ENCODE data around the gene POU2AF2. TPM values are rescaled to one million over a fixed set of nuclear protein-coding genes. Genes with fewer than 3 reads are reported as not detected.
A peak's percentile ranks its signal among the peaks of the same experiment; 100 is the strongest.
"Not testable (repeated sequence)": the region's sequence is repeated elsewhere in the genome, so short reads cannot be mapped to it uniquely, and the experiment has no call there.

POU2AF2 gene
- total RNA-seq, 2 experiments from 2014 or later, result not detected

DNA sequence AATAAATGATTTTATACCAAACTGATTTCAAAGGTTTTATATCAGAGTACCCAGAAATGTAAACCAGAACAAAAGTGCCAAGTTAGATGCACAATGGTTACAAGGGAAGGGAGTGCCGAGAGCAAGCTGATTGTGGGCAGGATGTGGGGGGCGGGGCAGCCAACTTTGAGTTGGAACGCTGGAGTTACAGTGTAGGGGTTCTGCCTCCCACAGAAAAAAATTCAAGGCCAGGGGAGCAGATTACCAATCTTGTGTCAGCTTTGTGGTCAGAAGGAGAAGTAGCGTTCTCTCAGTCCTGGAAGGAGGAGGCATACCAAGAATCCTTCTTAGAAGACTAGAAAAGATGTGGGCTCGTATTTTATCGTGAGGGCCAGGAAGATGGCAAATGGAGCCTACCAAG is 15.9 kb upstream of the POU2AF2 start:
- peak; percentile 57 for DNase-seq
- H3K27ac Mint-ChIP-seq, result no peak overlapping the region
- H3K4me3 Mint-ChIP-seq, result peak overlapping the region; percentile 13
- no peak for ATAC-seq
- CTCF ChIA-PET, result interaction anchor here (0.7 to 4.0 kb wide), 10 partner anchors 7 to 1028 kb away, joined by 3 to 34 read pairs (median 4); partner anchors contain the start of gene FDX1
- peaks cover 35% of the 10 kb centered on the region for H3K27me3 Mint-ChIP-seq
- H3K4me1 Mint-ChIP-seq, result peaks cover 29% of the 10 kb centered on the region
- H3K36me3 Mint-ChIP-seq, result no peaks in the 10 kb centered on the region
- H3K9me3 Mint-ChIP-seq (ENCODE audit: low read depth), result no peaks in the 10 kb centered on the region

DNA sequence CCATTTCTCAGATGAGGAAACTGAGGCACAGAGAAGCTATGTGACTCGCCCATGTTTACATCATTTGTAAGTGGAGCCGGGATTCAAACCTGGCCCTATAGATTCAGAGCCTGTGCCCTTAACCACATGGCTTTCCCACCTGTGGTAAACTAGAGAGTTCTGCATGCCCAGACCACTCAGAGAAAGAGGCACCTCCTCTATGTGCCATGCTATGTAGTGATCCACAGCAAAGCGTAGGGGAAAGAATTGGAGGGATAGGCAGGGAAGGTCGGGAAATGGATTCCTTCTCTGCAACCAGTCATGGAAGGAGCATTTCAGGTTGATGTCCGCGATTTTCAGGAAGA is 15.4 kb upstream of the POU2AF2 start:
- no peaks in the 10 kb centered on the region for H3K9me3 Mint-ChIP-seq (ENCODE audit: low read depth)
- CTCF ChIA-PET, result interaction anchor here (0.7 to 4.0 kb wide), 14 partner anchors 8 to 1029 kb away, joined by 3 to 34 read pairs (median 4); partner anchors contain the start of gene FDX1
- ATAC-seq (peak; percentile 59), DNase-seq (no peak)
- H3K27me3 Mint-ChIP-seq, result peaks cover 31% of the 10 kb centered on the region
- H3K4me3 Mint-ChIP-seq, result peak overlapping the region; percentile 75
- H3K4me1 Mint-ChIP-seq, result peaks cover 29% of the 10 kb centered on the region
- no peaks in the 10 kb centered on the region for H3K36me3 Mint-ChIP-seq
- no peak overlapping the region for H3K27ac Mint-ChIP-seq

GRCh38 chr11:111231836-111232235 is 13.7 kb upstream of the POU2AF2 start:
- Mint-ChIP-seq H3K9me3 (ENCODE audit: low read depth) (no peaks in the 10 kb centered on the region), H3K4me1 (peaks cover 29% of the 10 kb centered on the region), H3K27ac (peak overlapping the region; percentile 45), H3K4me3 (no peak overlapping the region), H3K36me3 (no peaks in the 10 kb centered on the region), H3K27me3 (peaks cover 31% of the 10 kb centered on the region)
- DNase-seq (no peak), ATAC-seq (no peak)
- CTCF ChIA-PET, result interaction anchor here (0.7 to 4.0 kb wide), 4 partner anchors 9 to 797 kb away, joined by 3 to 34 read pairs (median 8); no protein-coding TSS in a partner anchor

DNA sequence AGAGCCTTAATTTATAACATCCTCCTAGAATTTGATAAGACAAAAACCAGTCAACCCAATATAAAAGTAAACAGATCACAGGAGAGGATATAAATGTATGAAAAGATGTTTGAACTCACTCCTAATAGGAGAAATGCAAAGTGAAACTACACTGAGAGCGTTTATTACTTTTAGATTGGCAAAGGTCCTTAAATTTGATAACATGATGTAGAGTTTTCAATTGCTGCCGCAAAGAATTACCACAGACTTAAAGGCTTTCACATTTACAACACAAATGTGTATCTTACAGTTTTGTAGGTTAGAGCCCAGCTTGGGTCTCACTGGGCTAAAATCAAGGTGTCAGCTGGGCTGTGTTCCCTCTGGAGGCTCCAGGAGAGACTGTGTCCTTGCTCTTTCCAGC is 9.1 kb upstream of the POU2AF2 start:
- Mint-ChIP-seq H3K36me3 (no peaks in the 10 kb centered on the region), H3K9me3 (ENCODE audit: low read depth) (no peaks in the 10 kb centered on the region), H3K4me1 (peaks cover 6% of the 10 kb centered on the region), H3K27ac (no peak overlapping the region), H3K4me3 (no peak overlapping the region), H3K27me3 (peaks cover 41% of the 10 kb centered on the region)
- DNase-seq (no peak), ATAC-seq (no peak)
- CTCF ChIA-PET, result no interaction called here

DNA sequence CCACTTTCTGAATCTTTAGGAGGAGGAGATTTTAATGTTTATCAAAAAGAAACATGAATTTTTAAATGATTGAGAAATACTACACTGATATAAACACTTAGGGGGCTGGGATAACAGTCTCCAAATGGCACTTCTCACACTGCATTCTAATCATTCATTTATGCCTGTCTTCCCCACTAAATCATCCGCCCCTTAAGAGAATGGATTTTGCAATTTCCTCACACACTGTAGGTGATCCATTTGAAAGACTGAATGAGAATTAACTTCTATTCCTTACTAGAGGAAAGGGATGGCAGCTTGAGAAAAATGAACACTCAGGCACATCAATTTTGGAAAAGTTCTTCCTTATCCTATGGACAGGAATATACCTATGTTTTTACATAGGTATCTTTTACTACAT is 7.6 kb upstream of the POU2AF2 start:
- DNase-seq, result no peak
- no peak overlapping the region for H3K27ac Mint-ChIP-seq
- H3K27me3 Mint-ChIP-seq, result peaks cover 40% of the 10 kb centered on the region
- no peak overlapping the region for H3K4me3 Mint-ChIP-seq
- ATAC-seq, result no peak
- no peaks in the 10 kb centered on the region for H3K4me1 Mint-ChIP-seq
- CTCF ChIA-PET, result no interaction called here
- H3K9me3 Mint-ChIP-seq (ENCODE audit: low read depth), result no peaks in the 10 kb centered on the region
- no peaks in the 10 kb centered on the region for H3K36me3 Mint-ChIP-seq

GRCh38 chr11:111246956-111247355 is 1.4 kb downstream of the POU2AF2 start:
- no peak overlapping the region for H3K4me3 Mint-ChIP-seq
- DNase-seq (no peak), ATAC-seq (no peak)
- CTCF ChIA-PET, result interaction anchor here (0.6 kb wide), 1 partner anchor 36 kb away, joined by 3 read pairs; no protein-coding TSS in a partner anchor
- H3K4me1 Mint-ChIP-seq, result no peaks in the 10 kb centered on the region
- H3K27me3 Mint-ChIP-seq, result peaks cover 51% of the 10 kb centered on the region
- H3K27ac Mint-ChIP-seq, result no peak overlapping the region
- H3K36me3 Mint-ChIP-seq, result no peaks in the 10 kb centered on the region
- no peaks in the 10 kb centered on the region for H3K9me3 Mint-ChIP-seq (ENCODE audit: low read depth)

GRCh38 chr11:111250936-111251335 is 5.4 kb downstream of the POU2AF2 start:
- no peaks in the 10 kb centered on the region for H3K36me3 Mint-ChIP-seq
- no peaks in the 10 kb centered on the region for H3K9me3 Mint-ChIP-seq (ENCODE audit: low read depth)
- H3K4me3 Mint-ChIP-seq, result no peak overlapping the region
- peaks cover 32% of the 10 kb centered on the region for H3K27me3 Mint-ChIP-seq
- H3K27ac Mint-ChIP-seq, result no peak overlapping the region
- CTCF ChIA-PET, result interaction anchor here (1.0 kb wide), 1 partner anchor 178 kb away, joined by 3 read pairs; no protein-coding TSS in a partner anchor
- no peak for ATAC-seq
- H3K4me1 Mint-ChIP-seq, result no peaks in the 10 kb centered on the region
- no peak for DNase-seq

GRCh38 chr11:111253131-111253530 is 7.6 kb downstream of the POU2AF2 start:
- no peaks in the 10 kb centered on the region for H3K36me3 Mint-ChIP-seq
- no peak overlapping the region for H3K4me3 Mint-ChIP-seq
- no peak for DNase-seq
- no peaks in the 10 kb centered on the region for H3K9me3 Mint-ChIP-seq (ENCODE audit: low read depth)
- H3K27me3 Mint-ChIP-seq, result peaks cover 34% of the 10 kb centered on the region
- ATAC-seq, result no peak
- H3K27ac Mint-ChIP-seq, result no peak overlapping the region
- no peaks in the 10 kb centered on the region for H3K4me1 Mint-ChIP-seq
- CTCF ChIA-PET, result interaction anchor here (1.0 kb wide), 1 partner anchor 23 kb away, joined by 3 read pairs; no protein-coding TSS in a partner anchor

DNA sequence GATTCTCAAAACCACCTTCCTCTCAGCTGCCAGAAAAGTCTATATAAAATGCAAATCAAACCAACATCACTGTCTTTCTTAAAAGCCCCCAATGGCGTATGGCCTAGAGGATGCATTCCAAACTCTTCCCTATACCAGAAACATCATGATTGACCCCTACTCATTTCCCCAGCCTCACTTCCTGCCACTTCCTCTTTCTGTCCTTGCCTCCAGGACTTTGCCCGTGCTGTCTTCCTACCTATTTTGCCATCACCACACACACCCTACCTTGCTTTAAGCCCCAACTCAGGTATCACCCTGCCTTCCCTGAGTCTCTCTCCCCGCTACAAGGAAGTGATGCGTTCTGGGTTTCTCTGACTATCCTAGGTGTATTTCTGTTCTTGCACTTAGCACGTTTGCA is 8.1 kb downstream of the POU2AF2 start:
- no peaks in the 10 kb centered on the region for H3K4me1 Mint-ChIP-seq
- no peak overlapping the region for H3K4me3 Mint-ChIP-seq
- no peaks in the 10 kb centered on the region for H3K36me3 Mint-ChIP-seq
- no peaks in the 10 kb centered on the region for H3K9me3 Mint-ChIP-seq (ENCODE audit: low read depth)
- DNase-seq (no peak), ATAC-seq (no peak)
- CTCF ChIA-PET, result no interaction called here
- H3K27ac Mint-ChIP-seq, result no peak overlapping the region
- peaks cover 32% of the 10 kb centered on the region for H3K27me3 Mint-ChIP-seq

- Mint-ChIP-seq H3K27ac (no peak overlapping the region), H3K36me3 (no peaks in the 10 kb centered on the region), H3K4me3 (no peak overlapping the region), H3K4me1 (no peaks in the 10 kb centered on the region), H3K9me3 (ENCODE audit: low read depth) (no peaks in the 10 kb centered on the region), H3K27me3 (peaks cover 48% of the 10 kb centered on the region)
- CTCF ChIA-PET, result no interaction called here
- DNase-seq (no peak), ATAC-seq (no peak)
Measured at GRCh38 chr11:111258046-111258445, 12.5 kb downstream of the POU2AF2 start.

DNA sequence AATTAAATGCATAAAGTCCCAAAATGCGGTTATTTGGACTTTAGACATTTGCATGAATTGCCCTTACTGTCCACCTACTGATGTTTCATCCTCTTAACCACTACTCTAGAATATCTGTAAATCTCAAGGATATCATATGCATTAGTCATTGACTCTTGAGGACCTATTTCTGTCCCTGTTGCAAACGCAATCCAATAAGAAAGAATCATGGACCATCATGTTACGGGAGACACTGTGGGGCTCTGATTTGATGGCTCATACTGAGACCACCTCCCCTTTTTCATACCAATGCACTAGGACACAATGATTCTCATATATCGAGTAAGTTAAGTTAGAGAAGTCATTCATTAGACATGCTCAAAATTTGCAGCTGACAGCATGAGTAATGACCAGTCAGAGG is 14.4 kb downstream of the POU2AF2 start:
- H3K27ac Mint-ChIP-seq, result no peak overlapping the region
- no peak for DNase-seq
- CTCF ChIA-PET, result interaction anchor here (0.6 kb wide), 1 partner anchor 854 kb away, joined by 3 read pairs; no protein-coding TSS in a partner anchor
- no peak for ATAC-seq
- H3K4me1 Mint-ChIP-seq, result no peaks in the 10 kb centered on the region
- peaks cover 51% of the 10 kb centered on the region for H3K27me3 Mint-ChIP-seq
- H3K36me3 Mint-ChIP-seq, result no peaks in the 10 kb centered on the region
- H3K9me3 Mint-ChIP-seq (ENCODE audit: low read depth), result no peaks in the 10 kb centered on the region
- H3K4me3 Mint-ChIP-seq, result no peak overlapping the region

- Mint-ChIP-seq H3K9me3 (ENCODE audit: low read depth) (no peaks in the 10 kb centered on the region), H3K4me3 (no peak overlapping the region), H3K27ac (no peak overlapping the region), H3K36me3 (no peaks in the 10 kb centered on the region), H3K4me1 (no peaks in the 10 kb centered on the region), H3K27me3 (peaks cover 48% of the 10 kb centered on the region)
- CTCF ChIA-PET, result interaction anchor here (1.3 kb wide), 1 partner anchor 22 kb away, joined by 4 read pairs; no protein-coding TSS in a partner anchor
- ATAC-seq (no peak), DNase-seq (no peak)
Measured at GRCh38 chr11:111260811-111261210, 15.3 kb downstream of the POU2AF2 start.

DNA sequence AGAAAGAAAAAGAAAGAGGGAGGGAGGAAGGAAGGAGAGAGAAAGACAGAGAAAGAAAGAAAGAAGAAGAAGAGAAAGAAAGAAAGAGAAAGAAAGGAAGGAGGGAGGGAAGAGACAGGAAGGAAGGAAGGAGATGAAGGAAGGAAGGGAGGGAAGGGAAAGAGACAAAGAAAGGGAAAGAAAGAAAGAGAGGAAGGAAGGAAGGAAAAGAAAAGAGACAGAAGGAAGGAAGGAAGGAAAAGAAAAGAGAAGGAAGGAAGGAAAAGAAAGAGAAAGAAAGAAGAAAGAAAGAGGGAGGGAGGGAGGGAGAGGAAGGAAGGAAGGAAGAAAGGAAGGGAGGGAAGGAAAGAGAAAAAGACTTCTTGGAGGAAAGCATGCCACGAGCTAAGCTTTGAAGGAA is 19.1 kb downstream of the POU2AF2 start:
- no peak for DNase-seq
- Mint-ChIP-seq H3K4me3 (no peak overlapping the region), H3K9me3 (ENCODE audit: low read depth) (no peaks in the 10 kb centered on the region), H3K27me3 (peaks cover 41% of the 10 kb centered on the region), H3K27ac (no peak overlapping the region), H3K4me1 (no peaks in the 10 kb centered on the region), H3K36me3 (no peaks in the 10 kb centered on the region)
- ATAC-seq, result no peak
- CTCF ChIA-PET, result no interaction called here

GRCh38 chr11:111265421-111265820 is 19.9 kb downstream of the POU2AF2 start:
- Mint-ChIP-seq H3K9me3 (ENCODE audit: low read depth) (no peaks in the 10 kb centered on the region), H3K36me3 (no peaks in the 10 kb centered on the region), H3K4me1 (no peaks in the 10 kb centered on the region), H3K27me3 (peaks cover 38% of the 10 kb centered on the region), H3K4me3 (no peak overlapping the region), H3K27ac (no peak overlapping the region)
- no peak for DNase-seq
- CTCF ChIA-PET, result no interaction called here
- ATAC-seq, result no peak

- H3K9me3 Mint-ChIP-seq (ENCODE audit: low read depth); DNase-seq; H3K27ac Mint-ChIP-seq; ATAC-seq; CTCF ChIA-PET; H3K4me3 Mint-ChIP-seq; H3K4me1 Mint-ChIP-seq; H3K36me3 Mint-ChIP-seq: not testable (repeated sequence)
- H3K27me3 Mint-ChIP-seq, result peaks cover 29% of the 10 kb centered on the region
Measured at GRCh38 chr11:111268303-111268702, 22.8 kb downstream of the POU2AF2 start.
